GM04503 (cell line): ENCODE data around the gene MRPS10.
A peak's percentile ranks its signal among the peaks of the same experiment; 100 is the strongest.

Source experiments
- DNase-seq: peaks from one replicate; pipeline ENCODE4 v3.0.0-alpha.2; 2012; ENCODE audit warnings: low read depth

The MRPS10 gene

DNA sequence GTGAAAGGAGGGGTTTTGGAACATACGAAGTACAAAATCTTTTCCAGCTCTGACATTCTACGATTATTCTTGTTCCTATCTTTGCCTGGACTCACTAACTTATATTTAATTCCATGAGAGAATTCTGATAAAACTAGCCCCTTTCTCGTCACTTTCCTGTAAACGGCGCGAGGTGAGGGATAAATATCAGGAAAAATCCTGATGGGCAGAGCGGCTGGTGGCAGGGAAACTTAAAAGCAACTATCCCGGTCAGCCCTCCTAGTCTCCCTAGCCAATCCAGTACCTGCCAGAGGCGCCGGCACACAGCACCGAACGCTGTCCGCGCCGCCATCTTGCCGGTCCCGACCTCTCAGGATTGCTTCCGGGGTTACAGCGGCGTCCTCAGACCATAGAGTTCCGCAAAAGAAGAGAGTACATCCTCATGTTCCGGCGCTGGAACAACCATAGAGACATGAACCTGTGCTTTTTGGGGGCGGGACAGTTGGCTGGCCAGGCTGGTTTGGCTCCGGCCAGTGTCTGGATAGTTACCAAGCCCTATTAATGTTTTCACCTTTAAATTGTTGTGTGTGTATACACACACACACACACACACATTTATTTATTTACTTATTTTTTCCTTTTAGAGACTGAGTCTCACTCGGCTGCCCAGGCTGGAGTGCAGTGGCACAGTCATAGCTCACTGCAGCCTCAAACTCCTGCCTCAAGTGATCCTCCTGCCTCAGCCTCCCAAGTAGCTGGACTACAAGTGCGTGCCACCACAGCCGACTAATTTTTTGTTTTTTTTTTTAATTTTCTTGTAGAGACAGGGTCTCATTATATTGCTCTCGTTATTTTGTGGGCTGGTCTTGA lies at the start of gene MRPS10:
Gene MRPS10, minus strand, starts transcription at position 343 of the 849 bp plus-strand sequence. Its CDS starts 12 bp downstream, at position 331.
- DNase-seq, result peak; percentile 70

GRCh38 chr6:42266538-42266937 lies 48.9 kb upstream of the MRPS10 start:
- DNase-seq, result no peak

DNA sequence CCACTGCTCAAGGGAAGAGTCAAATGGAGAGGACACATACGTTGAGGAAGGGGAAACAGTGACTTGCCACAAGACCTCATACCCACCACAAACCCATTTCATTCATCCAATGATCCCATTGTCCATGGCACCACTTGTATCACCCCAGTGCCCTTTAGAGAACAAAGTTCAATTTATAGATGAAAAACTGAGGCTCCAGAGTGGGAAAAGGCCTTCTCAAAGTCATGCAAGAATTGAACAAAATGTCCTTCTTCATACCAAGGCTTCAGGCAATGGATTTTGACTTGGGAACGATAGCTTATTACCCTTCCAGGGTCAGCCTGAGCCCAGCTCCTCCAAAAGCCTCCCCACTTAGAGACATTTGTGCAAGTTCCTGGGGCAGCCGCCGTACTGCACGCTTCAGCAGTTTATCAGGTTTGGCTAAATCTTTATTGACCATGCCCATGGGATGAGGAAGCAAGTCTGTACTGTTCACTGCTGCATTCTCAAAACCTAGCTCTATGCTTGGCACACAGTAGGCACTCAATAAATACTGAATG lies 47.3 kb upstream of the MRPS10 start:
- DNase-seq, result no peak

GRCh38 chr6:42264162-42264851 lies 46.6 kb upstream of the MRPS10 start:
- DNase-seq, result no peak

DNA sequence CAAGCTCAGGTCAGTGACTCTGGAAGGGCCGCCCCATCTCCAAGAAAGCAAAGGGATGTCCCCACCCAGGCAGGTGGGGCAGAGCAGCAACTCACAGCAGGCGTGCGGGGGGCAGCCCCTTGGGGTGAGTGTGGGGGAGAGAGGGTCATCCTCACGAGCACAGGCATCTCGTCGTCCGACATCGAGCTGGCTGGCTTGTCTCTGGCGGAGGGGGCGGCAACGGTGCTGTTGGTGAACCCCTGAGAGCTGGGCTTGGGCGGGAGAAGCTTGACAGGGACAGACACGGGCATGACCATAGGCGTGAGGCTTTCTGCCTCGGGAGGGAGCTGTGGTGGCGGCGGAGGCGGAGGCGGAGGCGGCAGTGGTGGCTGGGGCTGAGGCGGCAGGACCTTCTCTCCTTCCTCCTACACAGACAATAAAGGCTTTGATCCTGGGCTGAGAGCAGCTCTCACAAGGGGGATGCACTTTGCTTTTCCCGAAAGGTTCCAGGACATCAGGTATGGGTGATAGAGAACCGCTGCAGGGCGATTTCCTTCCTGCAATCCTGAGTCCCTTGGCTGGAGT lies 45.6 kb upstream of the MRPS10 start:
- DNase-seq, result no peak

- no peak for DNase-seq
Observed at GRCh38 chr6:42260972-42261371, 43.3 kb upstream of the MRPS10 start.

GRCh38 chr6:42260396-42260888 lies 42.8 kb upstream of the MRPS10 start:
- DNase-seq, result no peak

GRCh38 chr6:42259841-42260395 lies 42.3 kb upstream of the MRPS10 start:
- no peak for DNase-seq

DNA sequence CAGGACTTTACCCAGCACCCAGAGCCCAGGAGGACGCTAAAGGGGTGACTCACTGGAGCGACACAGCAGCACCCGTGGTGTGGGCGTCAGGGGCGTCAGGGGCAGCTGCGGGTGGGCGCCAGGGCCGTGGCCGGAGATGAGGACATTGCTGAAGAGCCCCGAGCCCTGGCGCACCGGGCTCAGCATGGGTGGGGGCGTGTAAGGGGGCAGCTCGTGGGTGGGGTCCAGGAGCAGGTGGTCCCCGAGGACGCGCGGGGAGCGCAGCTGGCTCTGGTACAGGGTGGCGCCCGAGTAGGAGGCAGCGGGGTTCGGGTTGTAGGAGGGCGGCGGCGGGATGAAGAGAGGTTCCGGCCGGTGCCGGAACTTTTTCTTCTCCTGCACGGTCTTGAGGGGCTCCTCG lies 41.6 kb upstream of the MRPS10 start:
- DNase-seq, result no peak

- DNase-seq, result no peak
Observed at GRCh38 chr6:42257614-42258013, 40.0 kb upstream of the MRPS10 start.

DNA sequence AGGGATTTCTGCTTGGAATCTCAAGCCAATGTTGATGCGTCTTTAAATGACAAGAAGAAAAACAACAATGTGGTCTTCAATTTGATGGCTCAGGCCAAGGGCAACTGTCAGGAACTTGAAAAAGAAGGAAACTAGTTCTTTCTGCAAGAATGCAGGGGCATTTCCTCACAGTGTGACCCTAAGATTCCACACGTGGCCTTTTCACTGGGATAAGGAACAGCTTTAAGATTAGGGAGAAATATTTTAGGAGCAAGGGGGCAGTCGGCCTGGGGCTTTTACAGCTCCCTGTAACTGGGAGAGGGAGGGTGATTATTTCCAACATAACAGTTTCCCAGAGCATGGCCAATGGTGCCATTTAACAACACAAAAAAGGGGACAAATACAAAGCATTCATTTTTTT lies 39.4 kb upstream of the MRPS10 start:
- DNase-seq, result no peak

DNA sequence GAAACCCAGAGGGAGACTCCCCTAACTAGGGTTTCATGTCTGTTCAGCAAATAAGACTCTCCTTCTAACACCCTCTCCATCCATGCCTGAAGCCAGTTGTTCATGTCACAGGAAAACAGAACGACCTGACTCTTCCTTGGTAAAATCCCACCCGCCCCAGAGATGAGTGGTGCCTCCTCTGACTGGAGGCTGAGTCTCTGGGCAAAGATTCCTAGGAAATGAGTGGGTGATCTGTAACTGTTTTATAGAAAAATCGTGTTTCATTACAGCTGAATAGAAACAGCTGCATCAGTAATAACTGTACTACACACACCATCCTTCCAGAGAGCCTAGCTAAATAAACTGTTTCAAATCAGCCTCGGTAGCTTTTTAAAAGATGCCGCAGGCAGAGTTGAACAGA lies 37.4 kb upstream of the MRPS10 start:
- no peak for DNase-seq

DNA sequence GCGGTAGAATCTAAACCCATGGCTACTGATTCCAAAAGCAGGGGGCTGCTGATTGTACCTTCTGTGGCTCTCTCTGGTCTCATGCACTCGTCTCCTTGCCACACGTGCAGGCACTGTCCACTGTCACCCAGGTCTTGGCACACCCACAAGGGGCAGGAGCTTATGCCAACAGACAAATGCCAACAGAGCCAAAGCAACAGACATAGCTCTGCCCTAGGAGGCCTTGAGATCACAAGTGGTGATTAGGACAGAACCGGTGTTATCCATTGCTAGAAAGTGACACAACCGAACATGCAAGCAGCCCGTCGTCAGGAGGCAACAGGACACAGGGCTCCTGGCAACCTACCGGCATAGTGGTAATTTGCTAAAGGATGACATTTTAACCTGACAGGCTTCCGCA lies 36.8 kb upstream of the MRPS10 start:
- DNase-seq, result no peak

- peak; percentile 37 for DNase-seq
Observed at GRCh38 chr6:42251911-42252637, 34.4 kb upstream of the MRPS10 start.

DNA sequence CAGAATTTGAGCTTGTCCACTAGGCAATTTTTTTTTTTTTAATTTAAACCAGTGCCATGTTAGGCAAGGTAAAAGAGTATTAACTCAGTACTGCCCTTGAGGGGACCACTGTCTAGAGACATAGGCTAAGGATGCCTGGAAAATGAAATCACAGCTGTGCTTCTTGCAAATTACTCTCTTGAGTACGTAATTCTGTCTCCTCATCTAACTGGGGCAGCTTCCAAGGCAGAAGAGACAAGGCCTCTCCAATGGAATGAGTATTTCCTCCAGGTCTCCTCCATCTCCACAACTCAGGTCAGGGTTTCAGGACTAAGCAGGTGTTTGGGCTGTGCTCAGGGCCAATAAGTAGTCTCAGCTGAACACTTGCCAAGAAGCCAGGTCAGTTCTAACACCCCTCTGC lies 33.8 kb upstream of the MRPS10 start:
- peak; percentile 45 for DNase-seq

DNA sequence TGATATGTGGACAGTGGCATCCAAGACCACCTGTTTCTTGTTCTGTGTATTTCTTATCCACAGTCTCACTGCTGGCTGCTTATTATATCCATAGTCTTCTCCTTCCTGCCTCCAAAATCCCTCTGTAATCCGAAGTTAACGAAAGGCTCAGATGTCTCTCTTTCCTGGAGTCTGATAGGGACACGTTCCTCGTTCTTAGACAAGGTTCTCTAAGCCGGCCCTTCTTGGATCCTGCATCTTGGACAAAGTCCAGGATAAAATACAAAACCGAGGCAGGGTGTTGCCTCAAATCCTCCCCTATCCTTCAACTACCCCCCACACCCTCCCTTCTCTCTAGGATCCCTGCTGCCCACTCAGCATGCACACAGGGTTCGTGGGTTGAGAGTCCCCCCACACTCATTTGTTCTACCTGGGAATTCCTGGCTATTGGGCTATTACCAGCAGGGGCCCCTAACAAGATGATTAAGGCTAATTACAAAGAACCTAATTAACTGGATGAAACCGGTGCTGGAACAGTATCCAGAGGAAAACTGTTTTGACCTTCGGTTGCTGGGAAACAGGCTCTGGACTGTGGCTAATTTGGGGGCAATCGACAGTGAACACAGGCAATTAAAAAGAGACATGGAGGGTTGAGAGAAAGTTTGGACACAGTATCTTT lies 32.7 kb upstream of the MRPS10 start:
- DNase-seq, result no peak

- peak; percentile 33 for DNase-seq
Observed at GRCh38 chr6:42249279-42249678, 31.6 kb upstream of the MRPS10 start.

GRCh38 chr6:42243046-42243445 lies 25.4 kb upstream of the MRPS10 start:
- DNase-seq, result no peak

DNA sequence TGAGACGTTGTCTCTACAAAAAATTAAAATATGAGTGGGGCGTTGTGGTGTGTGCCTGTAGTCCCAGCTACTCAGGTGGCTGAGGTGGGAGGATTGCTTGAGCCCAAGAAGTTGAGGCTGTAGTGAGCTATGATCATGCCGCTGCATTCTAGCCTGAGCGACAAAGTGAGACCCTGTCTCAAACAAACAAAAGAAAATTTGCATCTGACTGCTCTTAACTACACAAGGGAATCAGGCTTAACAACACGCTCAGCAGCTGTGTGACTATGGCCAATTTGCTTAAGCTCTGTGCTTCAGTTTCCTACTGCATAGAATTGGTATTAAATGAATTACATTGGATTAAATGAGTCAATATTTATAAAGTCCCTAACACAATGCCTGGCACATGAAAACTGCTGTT lies 24.3 kb upstream of the MRPS10 start:
- DNase-seq, result no peak

- peak; percentile 46 for DNase-seq
Observed at GRCh38 chr6:42239736-42240375, 22.2 kb upstream of the MRPS10 start.

GRCh38 chr6:42239333-42239732 lies 21.7 kb upstream of the MRPS10 start:
- DNase-seq, result no peak
